Dedifferentiated amniotic fluid mesenchymal stem cell (primary cell): ENCODE measurements around the gene SORCS2.

Experiments used
- DNase-seq: peaks from one replicate; pipeline ENCODE4 v3.0.0-alpha.2; 2016; ENCODE audit errors: extremely low spot score

Gene SORCS2

GRCh38 chr4:7665321-7665720, 473.0 kb downstream of the SORCS2 start:
- no peak for DNase-seq

GRCh38 chr4:7666011-7666410, 473.7 kb downstream of the SORCS2 start:
- no peak for DNase-seq

- no peak for DNase-seq
Measured at GRCh38 chr4:7666744-7667143, 474.4 kb downstream of the SORCS2 start.

- DNase-seq, result no peak
Measured at GRCh38 chr4:7668271-7668670, 475.9 kb downstream of the SORCS2 start.

GRCh38 chr4:7668826-7669225, 476.5 kb downstream of the SORCS2 start:
- DNase-seq, result no peak

GRCh38 chr4:7672601-7673000, 480.3 kb downstream of the SORCS2 start:
- DNase-seq, result no peak

- DNase-seq, result no peak
Measured at GRCh38 chr4:7673121-7673520, 480.8 kb downstream of the SORCS2 start.

- DNase-seq, result no peak
Measured at GRCh38 chr4:7674706-7675105, 482.4 kb downstream of the SORCS2 start.

GRCh38 chr4:7675136-7675535, 482.8 kb downstream of the SORCS2 start:
- DNase-seq, result no peak

GRCh38 chr4:7675612-7676320, 483.4 kb downstream of the SORCS2 start:
- no peak for DNase-seq

- DNase-seq, result no peak
Measured at GRCh38 chr4:7676398-7676922, 484.1 kb downstream of the SORCS2 start.

- DNase-seq, result no peak
Measured at GRCh38 chr4:7677086-7677485, 484.7 kb downstream of the SORCS2 start.

- no peak for DNase-seq
Measured at GRCh38 chr4:7677799-7678301, 485.5 kb downstream of the SORCS2 start.

GRCh38 chr4:7678318-7678852, 486.0 kb downstream of the SORCS2 start:
- no peak for DNase-seq

GRCh38 chr4:7679406-7680040, 487.2 kb downstream of the SORCS2 start:
- DNase-seq, result no peak

GRCh38 chr4:7680106-7680505, 487.8 kb downstream of the SORCS2 start:
- no peak for DNase-seq

- DNase-seq, result no peak
Measured at GRCh38 chr4:7680731-7681130, 488.4 kb downstream of the SORCS2 start.

GRCh38 chr4:7683126-7683703, 490.9 kb downstream of the SORCS2 start:
- DNase-seq, result no peak

GRCh38 chr4:7684294-7684693, 492.0 kb downstream of the SORCS2 start:
- DNase-seq, result no peak

- no peak for DNase-seq
Measured at GRCh38 chr4:7686070-7686870, 493.9 kb downstream of the SORCS2 start.

GRCh38 chr4:7687006-7687405, 494.7 kb downstream of the SORCS2 start:
- DNase-seq, result no peak

GRCh38 chr4:7687796-7688195, 495.5 kb downstream of the SORCS2 start:
- no peak for DNase-seq
